ENCODE measurements around the gene TYR. TPM values are rescaled to one million over a fixed set of nuclear protein-coding genes. Genes with fewer than 3 reads are reported as not detected.
A peak's percentile ranks its signal among the peaks of the same experiment; 100 is the strongest.
"Not testable (repeated sequence)": the region's sequence is repeated elsewhere in the genome, so short reads cannot be mapped to it uniquely, and the experiment has no call there.

Gene TYR
- total RNA-seq, 2 donors from 2014 or later = not detected

DNA sequence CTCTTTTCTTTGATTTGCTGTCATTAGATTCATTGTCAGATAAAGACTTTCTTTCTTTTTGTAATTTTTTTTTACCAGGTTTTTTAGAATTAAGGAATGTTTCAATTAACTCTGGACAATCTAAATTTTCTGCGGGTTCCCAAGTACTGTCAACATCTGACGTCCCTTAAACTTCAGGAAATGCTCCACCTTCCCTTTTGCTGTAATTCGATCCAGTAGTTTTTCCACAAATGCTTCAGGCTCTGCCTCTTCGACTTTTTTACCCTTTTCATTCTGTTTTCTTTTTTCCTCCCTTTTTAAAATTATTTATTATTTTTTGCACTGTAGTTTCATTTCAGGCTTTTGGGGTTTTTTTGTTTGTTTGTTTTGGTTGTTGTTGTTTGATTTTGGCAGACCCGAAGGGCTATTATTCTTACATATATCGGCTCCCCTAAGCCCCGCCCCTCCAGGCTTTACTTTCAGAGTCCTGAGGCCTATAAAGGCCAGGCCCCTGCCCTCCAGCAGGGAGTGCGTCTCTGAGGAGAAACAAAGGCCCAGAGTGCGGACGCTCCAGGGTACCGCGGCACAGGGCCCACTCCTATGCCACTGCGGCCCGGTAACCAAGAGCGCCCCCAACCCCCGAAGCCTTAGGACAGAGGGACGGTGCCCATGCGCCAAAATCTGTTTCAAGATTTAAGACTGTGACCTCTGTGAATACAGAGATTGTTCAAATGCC, 116.4 kb downstream of the TYR start:
- H3K27ac ChIP-seq (ENCODE audit: low read depth, low read length) = no peak overlapping the region
- H3K4me3 Mint-ChIP-seq = peak overlapping the region; percentile 66

DNA sequence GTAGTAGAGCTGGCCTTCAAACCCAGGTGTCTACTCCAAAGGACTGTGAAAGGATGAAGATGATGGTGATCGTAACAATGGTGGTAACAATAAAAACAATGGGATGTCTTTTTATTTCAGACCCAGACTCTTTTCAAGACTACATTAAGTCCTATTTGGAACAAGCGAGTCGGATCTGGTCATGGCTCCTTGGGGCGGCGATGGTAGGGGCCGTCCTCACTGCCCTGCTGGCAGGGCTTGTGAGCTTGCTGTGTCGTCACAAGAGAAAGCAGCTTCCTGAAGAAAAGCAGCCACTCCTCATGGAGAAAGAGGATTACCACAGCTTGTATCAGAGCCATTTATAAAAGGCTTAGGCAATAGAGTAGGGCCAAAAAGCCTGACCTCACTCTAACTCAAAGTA, 117.3 kb downstream of the TYR start:
- not testable (repeated sequence) for H3K4me1 ChIP-seq (ENCODE audit: control insufficient read depth, insufficient read depth, low read length); H3K4me3 Mint-ChIP-seq; H3K36me3 Mint-ChIP-seq (ENCODE audit: low read depth); H3K9ac ChIP-seq (ENCODE audit: extremely low read depth, low read length, poor library complexity, severe bottlenecking); H3K27ac Mint-ChIP-seq; H3K4me3 ChIP-seq (ENCODE audit: low read length); H3K27ac ChIP-seq (ENCODE audit: low read depth, low read length); H3K9me3 Mint-ChIP-seq; H3K27me3 Mint-ChIP-seq (ENCODE audit: insufficient read depth); H3K9me3 ChIP-seq (ENCODE audit: control insufficient read depth, low read length); H3K27me3 ChIP-seq (ENCODE audit: control insufficient read depth, insufficient read depth, low read length, poor library complexity, severe bottlenecking); H3K36me3 ChIP-seq (ENCODE audit: control insufficient read depth, insufficient read depth, low read length); H3K4me1 Mint-ChIP-seq
- peak; percentile 48 for DNase-seq
- WGBS, 2 experiments (ENCODE audit: insufficient coverage in 1 of 2, insufficient read length in 1 of 2) = 84% methylated on average over 5 of the region's 7 CpGs; no CpG with 5 or more reads in 1 of the 2 experiments

More for the DNA sequence above, 116.4 kb downstream of the TYR start:
- H3K36me3 Mint-ChIP-seq (ENCODE audit: low read depth) = no peaks in the 10 kb centered on the region
- peak; percentile 23 for TF ChIP-seq CTCF (conservative IDR thresholded peaks at IDR 0.05)
- no peaks in the 10 kb centered on the region for H3K9me3 Mint-ChIP-seq
- no peaks in the 10 kb centered on the region for H3K27me3 ChIP-seq (ENCODE audit: control insufficient read depth, insufficient read depth, low read length, poor library complexity, severe bottlenecking)
- WGBS, 2 experiments (ENCODE audit: insufficient coverage in 1 of 2, insufficient read length in 1 of 2) = 28 to 40% methylated on average over 7 to 18 of the region's 18 CpGs
- H3K27me3 Mint-ChIP-seq (ENCODE audit: insufficient read depth) = no peaks in the 10 kb centered on the region
- no peaks in the 10 kb centered on the region for H3K9me3 ChIP-seq (ENCODE audit: control insufficient read depth, low read length)
- H3K4me1 Mint-ChIP-seq = peaks cover 7% of the 10 kb centered on the region
- H3K9ac ChIP-seq (ENCODE audit: extremely low read depth, low read length, poor library complexity, severe bottlenecking) = no peak overlapping the region
- no peak overlapping the region for H3K27ac Mint-ChIP-seq
- no peaks in the 10 kb centered on the region for H3K36me3 ChIP-seq (ENCODE audit: control insufficient read depth, insufficient read depth, low read length)
- H3K4me3 ChIP-seq (ENCODE audit: low read length) = peak overlapping the region; percentile 62
- no peaks in the 10 kb centered on the region for H3K4me1 ChIP-seq (ENCODE audit: control insufficient read depth, insufficient read depth, low read length)
- DNase-seq = peak; percentile 81

- not testable (repeated sequence) for H3K27ac Mint-ChIP-seq; H3K4me3 ChIP-seq (ENCODE audit: low read length); H3K4me3 Mint-ChIP-seq; H3K9me3 Mint-ChIP-seq; H3K9me3 ChIP-seq (ENCODE audit: control insufficient read depth, low read length); H3K9ac ChIP-seq (ENCODE audit: extremely low read depth, low read length, poor library complexity, severe bottlenecking); H3K4me1 ChIP-seq (ENCODE audit: control insufficient read depth, insufficient read depth, low read length); H3K36me3 ChIP-seq (ENCODE audit: control insufficient read depth, insufficient read depth, low read length); H3K4me1 Mint-ChIP-seq; H3K27ac ChIP-seq (ENCODE audit: low read depth, low read length); H3K27me3 Mint-ChIP-seq (ENCODE audit: insufficient read depth); H3K27me3 ChIP-seq (ENCODE audit: control insufficient read depth, insufficient read depth, low read length, poor library complexity, severe bottlenecking); DNase-seq; H3K36me3 Mint-ChIP-seq (ENCODE audit: low read depth)
- WGBS, 2 experiments (ENCODE audit: insufficient coverage in 1 of 2, insufficient read length in 1 of 2) = 87 to 100% methylated on average over 1 of the region's 1 CpG
Observed at GRCh38 chr11:89303029-89303428, 125.4 kb downstream of the TYR start.

DNA sequence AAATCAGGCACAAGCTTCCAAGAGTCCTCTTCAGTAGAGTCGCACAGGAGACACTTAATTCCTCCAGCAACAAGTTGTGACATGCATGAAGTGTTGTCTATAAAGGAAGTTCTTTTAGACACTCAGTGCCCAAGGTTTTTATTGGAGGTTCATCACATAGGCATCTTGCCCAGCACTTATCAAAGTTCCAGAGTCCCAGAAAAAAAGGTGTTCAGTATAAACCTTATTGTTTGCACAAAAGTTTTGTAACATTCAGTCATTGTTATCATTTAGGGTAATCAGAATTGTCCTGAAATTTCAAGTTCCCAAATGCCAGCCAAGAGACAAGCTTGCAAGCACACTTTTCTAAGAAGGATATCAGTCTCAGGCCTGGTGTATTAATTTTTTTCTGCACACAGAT, 130.6 kb downstream of the TYR start:
- not testable (repeated sequence) for H3K9ac ChIP-seq (ENCODE audit: extremely low read depth, low read length, poor library complexity, severe bottlenecking); H3K4me1 Mint-ChIP-seq; H3K27ac ChIP-seq (ENCODE audit: low read depth, low read length); DNase-seq; H3K4me3 Mint-ChIP-seq; H3K4me3 ChIP-seq (ENCODE audit: low read length); H3K9me3 ChIP-seq (ENCODE audit: control insufficient read depth, low read length); H3K4me1 ChIP-seq (ENCODE audit: control insufficient read depth, insufficient read depth, low read length); H3K27ac Mint-ChIP-seq; H3K27me3 ChIP-seq (ENCODE audit: control insufficient read depth, insufficient read depth, low read length, poor library complexity, severe bottlenecking); H3K9me3 Mint-ChIP-seq; H3K36me3 ChIP-seq (ENCODE audit: control insufficient read depth, insufficient read depth, low read length); H3K36me3 Mint-ChIP-seq (ENCODE audit: low read depth); H3K27me3 Mint-ChIP-seq (ENCODE audit: insufficient read depth)
- WGBS, 2 experiments (ENCODE audit: insufficient coverage in 1 of 2, insufficient read length in 1 of 2) = 94 to 100% methylated on average over 1 of the region's 1 CpG

GRCh38 chr11:89309321-89309985, 131.8 kb downstream of the TYR start:
- H3K27me3 ChIP-seq (ENCODE audit: control insufficient read depth, insufficient read depth, low read length, poor library complexity, severe bottlenecking); H3K36me3 Mint-ChIP-seq (ENCODE audit: low read depth); H3K9me3 ChIP-seq (ENCODE audit: control insufficient read depth, low read length); H3K27ac Mint-ChIP-seq; H3K4me1 Mint-ChIP-seq; H3K27me3 Mint-ChIP-seq (ENCODE audit: insufficient read depth); H3K4me3 Mint-ChIP-seq; H3K4me1 ChIP-seq (ENCODE audit: control insufficient read depth, insufficient read depth, low read length); H3K36me3 ChIP-seq (ENCODE audit: control insufficient read depth, insufficient read depth, low read length); H3K9me3 Mint-ChIP-seq; H3K27ac ChIP-seq (ENCODE audit: low read depth, low read length); DNase-seq; H3K9ac ChIP-seq (ENCODE audit: extremely low read depth, low read length, poor library complexity, severe bottlenecking); H3K4me3 ChIP-seq (ENCODE audit: low read length): not testable (repeated sequence)
- WGBS, 2 experiments (ENCODE audit: insufficient coverage in 1 of 2, insufficient read length in 1 of 2) = 60 to 94% methylated on average over 1 to 2 of the region's 3 CpGs

DNA sequence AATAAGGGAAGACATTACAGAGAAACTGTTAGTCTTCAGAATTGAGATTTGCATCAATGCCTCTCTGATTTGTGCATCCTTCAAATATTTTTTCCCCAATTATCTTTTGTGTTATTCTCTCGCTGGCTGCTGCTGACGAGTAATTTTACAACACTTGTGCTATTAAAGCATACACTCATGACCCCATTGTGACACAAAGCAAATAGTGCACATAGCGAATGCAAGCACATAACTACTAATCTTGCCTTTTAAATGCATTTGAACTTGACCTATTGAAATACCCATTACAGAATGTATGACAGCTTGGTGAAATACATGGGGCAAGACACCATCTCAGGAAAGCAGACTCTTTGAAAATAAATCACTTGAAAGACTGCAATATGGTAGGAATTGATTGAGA, 132.9 kb downstream of the TYR start:
- WGBS, 2 experiments (ENCODE audit: insufficient coverage in 1 of 2, insufficient read length in 1 of 2) = 92 to 100% methylated on average over 2 to 3 of the region's 3 CpGs
- H3K4me1 Mint-ChIP-seq; H3K27me3 ChIP-seq (ENCODE audit: control insufficient read depth, insufficient read depth, low read length, poor library complexity, severe bottlenecking); H3K27ac Mint-ChIP-seq; H3K27me3 Mint-ChIP-seq (ENCODE audit: insufficient read depth); H3K9ac ChIP-seq (ENCODE audit: extremely low read depth, low read length, poor library complexity, severe bottlenecking); H3K4me3 Mint-ChIP-seq; H3K9me3 ChIP-seq (ENCODE audit: control insufficient read depth, low read length); DNase-seq; H3K36me3 ChIP-seq (ENCODE audit: control insufficient read depth, insufficient read depth, low read length); H3K4me3 ChIP-seq (ENCODE audit: low read length); H3K36me3 Mint-ChIP-seq (ENCODE audit: low read depth); H3K27ac ChIP-seq (ENCODE audit: low read depth, low read length); H3K9me3 Mint-ChIP-seq; H3K4me1 ChIP-seq (ENCODE audit: control insufficient read depth, insufficient read depth, low read length): not testable (repeated sequence)
